NCI-H146 (cell line): ENCODE data around the gene HPCAL1.
A peak's percentile ranks its signal among the peaks of the same experiment; 100 is the strongest.
"Not testable (repeated sequence)": the region's sequence is repeated elsewhere in the genome, so short reads cannot be mapped to it uniquely, and the experiment has no call there.

Source experiments
- DNase-seq: peaks from one replicate; lab custom pipeline; 2025; lab: John Stamatoyannopoulos, UW

The HPCAL1 gene

DNA sequence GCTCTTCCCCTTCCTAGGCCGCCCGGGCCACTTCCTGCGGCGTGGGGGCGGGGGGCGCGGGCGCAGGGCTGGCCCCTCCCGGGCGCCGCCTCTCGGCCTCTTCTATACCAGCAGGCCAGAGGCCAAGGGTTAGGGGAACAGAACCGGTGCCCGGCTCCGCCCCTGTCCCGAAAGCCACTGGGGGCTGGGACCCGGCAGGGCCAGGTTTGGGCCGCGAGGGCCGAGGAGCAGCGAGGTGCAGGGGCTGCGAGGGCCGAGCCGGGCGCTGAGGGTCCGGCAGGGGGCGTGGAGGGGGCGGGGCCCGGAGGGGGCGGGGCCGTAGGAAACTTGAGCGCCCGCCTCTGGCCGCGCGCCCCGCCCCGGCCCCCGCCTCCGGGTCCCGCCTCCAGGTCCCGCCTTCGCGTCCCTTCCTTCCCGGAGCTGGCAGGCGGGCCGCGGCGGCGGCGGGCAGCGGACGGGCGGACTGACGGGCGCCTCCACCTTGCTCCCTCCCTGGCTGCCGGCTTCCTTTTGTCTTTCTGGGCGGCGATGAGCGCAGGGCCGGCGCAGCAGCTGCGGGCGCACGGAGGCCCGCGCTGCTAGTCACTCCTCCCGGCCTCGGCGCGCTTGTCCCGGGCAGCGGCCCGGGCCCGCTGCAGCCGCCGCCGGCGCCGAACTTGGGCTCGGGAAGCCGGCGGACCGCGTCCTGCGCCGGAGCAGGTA, at the start of gene HPCAL1:
TSS of gene HPCAL1 (plus strand) at position 426 of the 702 bp plus-strand sequence. CDS start 116,854 bp downstream, outside the sequence.
- peak; percentile 92 for DNase-seq

DNA sequence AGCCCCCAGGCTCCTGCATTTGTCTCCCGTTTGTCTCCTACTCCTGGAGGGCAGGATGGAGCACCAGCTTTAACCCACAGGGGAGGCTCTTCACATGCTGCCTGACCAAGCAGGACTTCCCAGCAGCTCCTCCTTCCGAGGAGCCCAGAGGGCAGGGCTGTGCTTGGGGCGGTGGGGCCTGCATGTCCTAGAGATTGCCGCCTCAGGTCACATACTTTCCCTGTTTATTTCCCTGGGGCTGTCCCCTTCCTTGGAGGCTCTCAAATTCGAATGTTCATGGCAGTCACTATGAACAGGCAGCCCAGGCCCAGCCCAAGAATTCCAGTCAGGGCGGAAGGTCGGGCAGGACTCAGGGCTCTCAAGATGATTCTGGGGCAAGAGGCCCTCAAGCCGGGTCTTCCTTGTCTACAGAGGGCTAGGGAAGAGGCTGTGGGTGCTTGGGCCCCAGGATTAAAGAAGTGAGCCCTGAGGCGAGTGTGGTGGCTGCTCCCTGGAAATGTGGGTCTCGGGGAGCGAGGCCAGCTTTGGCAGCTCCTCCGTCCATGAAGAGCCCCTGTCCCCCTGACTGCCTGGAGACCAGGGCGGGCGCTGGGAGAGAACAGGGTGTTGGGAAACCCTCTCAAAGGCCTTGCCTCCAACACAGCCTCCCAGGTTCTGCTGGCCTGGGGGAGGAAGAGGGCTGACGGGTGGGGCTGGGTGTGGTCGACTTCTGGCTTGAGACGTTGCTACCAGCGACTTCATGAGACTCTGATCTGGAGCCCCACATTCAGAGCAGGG, 48.9 kb upstream of the HPCAL1 start:
- DNase-seq = no peak

DNA sequence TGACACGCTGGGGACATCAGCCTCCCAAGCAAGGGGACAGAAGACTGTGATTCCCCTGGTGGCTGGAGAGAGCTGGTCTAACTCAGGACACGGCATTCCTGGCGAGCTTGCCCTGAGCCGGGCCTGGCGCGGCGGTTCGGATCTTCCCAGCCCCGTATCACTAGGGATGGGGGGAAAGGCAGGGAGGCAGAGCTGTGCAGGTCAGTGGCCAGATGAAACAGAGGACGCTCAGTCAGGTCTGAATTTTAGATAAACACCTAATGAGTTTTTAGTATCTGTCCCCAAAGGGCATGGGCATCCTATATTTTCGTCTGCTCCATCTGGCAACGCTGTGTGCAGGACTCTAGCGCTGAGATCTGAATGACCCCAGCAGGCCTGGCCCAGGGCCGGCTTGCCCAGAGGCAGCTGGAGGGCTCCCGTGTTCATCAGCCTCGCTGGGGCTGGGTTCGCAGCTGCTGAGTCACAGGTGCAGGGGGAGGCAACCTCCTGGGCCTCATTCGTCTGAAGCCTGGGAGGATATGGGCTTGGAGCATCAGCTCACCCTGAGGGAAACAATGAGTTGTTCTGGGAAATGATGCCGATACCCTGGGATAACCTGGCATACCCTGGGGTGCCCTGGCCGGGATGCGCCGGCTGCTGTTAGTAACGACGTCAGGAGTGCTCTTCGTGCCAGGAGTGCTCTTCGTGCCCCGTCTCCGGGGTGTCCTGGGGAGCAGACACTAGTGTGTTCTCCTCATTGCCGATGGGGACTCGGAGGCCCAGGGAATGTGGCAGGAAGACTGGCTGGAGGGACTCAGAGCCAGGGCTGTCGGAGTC, 48.1 kb upstream of the HPCAL1 start:
- DNase-seq = no peak

DNA sequence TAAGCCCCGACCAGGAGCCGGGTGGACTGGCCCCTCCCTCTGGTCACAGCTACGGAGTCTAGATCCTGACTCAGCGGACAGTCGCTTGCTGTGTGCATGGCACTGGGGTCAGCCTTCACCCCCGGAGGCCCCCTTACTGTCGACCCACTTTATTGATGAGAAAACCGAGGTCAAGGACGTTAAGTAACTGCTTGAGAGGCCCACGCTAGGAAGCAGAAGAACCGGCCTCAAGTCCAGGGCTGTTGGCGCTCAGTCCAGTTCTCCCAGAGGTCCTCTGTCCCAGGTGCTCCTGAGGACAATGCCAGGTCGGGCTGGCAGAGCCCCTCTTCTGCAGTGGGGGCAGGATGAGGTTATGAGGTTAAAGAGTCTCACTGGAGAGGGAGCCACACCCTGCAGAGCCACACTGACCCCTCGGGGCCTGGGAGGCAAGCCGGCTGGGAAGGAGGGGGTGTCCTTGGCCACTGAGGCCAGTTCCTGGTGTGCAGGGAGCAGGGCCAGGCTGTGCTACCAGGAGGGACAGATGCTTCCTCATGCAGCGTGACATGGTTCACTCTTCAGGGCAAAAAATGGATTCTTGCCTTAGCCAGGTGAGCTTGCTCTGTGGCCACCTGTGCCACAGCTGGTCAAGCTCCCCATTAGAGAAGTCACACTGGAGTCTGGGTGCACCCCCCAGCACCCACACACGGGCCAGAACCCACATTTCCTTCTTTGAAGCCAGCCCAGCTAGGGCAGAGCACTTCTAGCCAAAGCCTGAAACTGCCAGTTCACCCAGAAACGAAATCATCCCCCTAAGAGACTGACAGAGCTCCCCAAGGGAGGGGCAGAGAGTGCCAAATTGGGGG, 47.3 kb upstream of the HPCAL1 start:
- DNase-seq = no peak

DNA sequence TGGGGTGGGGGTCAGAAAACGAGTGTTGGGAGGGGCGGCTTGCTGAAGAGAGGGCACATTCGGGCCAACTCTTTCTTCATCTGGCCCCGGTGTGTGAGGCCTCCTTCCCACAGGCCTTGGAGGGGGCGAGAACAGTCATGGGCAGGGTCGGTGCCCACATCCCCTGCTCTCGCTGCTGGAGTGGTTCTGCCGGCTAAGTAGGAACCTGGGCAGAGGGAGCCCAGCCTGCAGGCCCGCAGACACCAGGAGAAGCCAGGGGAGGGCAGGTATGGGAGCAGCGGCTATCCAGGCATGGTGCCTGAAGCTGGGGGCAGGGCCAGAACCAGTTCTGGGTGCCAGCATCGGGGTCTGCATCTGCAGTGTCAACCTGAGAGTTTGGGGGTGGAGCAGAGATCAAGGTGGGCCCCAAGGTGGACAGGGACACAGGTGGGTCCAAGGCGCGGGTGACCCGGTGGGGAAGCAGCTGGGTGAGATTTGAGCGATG, 46.6 kb upstream of the HPCAL1 start:
- DNase-seq = no peak

DNA sequence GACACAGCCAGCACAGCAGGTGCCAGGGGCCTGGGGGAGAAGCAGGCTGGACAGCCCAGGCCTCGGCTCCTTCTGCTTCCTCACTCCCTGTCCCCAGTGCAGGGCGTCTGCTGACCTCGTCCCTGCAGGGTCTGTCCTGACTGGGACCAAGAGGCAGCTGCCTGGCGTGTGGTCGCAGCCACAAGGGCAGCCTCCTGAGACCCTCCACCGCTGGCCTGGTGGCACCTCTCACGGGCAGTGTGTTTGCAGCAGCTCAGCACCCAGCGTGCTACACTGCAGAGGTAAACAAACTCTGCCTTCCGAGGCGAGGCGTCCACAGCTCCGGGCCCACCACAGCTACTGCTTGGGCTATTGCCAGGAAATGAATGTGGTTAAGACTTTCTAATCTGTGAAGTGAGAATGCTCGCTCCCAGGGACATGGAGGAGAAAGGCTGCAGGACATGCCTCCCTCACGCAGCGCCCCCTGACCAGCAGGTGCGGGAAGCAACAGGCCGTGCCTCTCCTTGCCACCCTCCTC, 46.1 kb upstream of the HPCAL1 start:
- DNase-seq = no peak

DNA sequence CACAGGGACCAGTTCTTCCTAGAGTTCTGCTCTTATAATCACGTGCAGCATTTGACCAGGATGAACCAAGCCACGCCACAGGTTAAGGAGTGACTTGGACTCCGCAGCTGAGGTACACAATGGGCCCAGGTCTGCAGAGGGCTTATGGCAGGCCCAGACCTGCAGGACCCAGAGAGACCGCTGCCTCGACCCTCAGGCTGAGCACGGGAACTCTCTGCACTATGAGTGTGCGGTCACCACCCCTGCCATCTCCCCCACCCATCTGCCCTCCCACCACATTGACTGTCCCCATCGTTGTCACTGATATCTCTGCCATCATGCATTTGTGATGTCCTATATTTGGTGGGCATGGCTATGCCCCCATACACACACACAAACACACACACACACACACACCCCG, 45.7 kb upstream of the HPCAL1 start:
- no peak for DNase-seq

DNA sequence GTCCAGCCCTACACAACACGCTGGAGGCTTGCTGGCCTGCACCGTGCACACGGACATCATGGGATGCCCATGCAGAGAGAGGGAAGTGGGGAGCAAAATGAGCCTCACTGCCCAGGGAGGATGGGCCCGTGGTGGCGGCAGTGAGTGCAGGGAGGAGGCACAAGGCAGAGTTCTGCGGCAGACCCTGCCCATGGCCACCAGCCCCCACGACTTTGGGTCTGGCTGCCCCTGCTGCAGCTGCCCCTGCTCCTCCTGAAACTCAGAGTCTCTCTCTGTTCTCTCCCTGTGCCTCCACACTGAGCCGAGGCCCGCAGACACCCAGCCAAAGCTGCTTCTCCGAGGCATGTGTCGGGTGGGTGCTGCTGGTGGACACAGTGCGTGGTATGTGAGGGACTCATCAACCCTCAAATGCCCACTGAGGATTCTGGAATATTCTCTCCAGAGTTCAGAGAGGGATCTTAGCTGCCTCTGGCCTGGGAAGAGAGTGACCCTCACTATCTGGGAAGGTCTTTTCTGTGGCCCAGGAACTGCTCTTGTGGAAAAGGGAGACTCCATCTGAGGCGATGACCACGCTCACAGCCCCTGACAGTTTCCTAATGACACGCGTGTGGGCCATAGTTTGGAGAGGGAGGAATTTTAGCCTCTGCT, 45.1 kb upstream of the HPCAL1 start:
- DNase-seq = no peak

DNA sequence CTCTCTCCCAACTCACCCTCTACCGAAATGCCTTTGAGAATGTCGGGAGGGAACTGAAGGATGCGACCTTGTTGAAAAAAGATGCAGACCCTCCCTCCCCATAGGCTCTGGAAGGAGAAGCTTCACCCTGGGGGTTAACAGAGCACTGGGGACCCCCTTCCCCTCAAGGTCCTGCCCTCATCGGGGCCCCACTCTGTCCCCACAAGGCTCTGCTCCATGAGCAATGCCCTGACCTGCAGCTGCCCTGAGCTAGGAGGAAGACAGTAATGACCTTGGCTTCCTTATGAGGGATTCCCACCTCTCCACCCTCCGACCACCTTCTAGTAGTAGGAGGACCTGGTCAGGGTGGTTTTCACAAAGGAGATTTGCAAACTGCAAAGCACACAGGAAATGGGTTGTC, 44.4 kb upstream of the HPCAL1 start:
- no peak for DNase-seq

DNA sequence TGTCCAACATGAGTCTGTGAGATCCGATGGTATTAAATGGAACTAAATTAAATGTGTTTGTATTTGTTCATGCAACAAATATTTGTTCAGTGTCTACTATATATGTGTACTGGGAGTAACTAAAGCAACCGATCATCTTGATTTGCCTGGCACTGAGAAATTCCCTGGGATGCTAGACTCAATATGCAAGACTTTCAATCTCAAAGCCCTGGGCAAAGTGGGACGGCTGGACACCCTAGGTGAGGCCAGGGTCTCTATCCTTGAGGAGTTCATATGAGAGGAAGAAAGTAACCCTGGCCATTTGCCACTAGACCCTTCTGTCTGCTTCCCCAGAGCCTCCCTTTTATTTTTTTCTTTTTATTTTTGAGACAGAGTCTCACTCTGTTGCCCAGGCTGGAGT, 44.0 kb upstream of the HPCAL1 start:
- no peak for DNase-seq

DNA sequence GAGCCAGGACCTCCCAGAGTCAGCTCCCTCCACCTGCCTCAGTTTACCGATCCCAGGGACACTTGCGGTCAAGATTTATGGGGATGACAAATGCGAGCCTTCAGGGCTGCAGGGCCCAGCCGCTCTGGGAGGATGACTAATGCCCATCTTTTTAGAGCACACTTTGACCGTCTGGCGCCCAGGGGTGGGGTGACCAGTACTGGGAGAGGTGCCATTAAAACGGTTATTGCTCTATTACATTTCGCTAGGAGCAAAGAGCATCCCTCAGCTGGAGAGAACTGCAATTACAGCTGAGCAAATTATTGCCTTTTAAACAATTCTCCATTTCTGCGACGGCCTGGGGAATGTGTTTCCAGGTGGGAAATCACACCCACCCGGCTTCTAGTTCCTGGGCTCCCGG, 42.6 kb upstream of the HPCAL1 start:
- peak; percentile 37 for DNase-seq

DNA sequence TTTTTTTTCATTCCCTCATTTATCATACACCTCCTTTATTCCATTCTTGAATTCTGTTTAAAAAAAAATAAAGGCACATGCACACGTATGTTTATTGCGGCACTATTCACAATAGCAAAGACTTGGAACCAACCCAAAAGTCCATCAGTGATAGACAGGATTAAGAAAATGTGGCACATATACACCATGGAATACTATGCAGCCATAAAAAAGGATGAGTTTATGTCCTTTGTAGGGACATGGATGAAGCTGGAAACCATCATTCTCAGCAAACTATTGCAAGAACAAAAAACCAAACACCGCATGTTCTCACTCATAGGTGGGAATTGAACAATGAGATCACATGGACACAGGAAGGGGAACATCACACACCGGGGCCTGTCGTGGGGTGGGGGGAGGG, 39.2 kb upstream of the HPCAL1 start:
- DNase-seq = not testable (repeated sequence)

DNA sequence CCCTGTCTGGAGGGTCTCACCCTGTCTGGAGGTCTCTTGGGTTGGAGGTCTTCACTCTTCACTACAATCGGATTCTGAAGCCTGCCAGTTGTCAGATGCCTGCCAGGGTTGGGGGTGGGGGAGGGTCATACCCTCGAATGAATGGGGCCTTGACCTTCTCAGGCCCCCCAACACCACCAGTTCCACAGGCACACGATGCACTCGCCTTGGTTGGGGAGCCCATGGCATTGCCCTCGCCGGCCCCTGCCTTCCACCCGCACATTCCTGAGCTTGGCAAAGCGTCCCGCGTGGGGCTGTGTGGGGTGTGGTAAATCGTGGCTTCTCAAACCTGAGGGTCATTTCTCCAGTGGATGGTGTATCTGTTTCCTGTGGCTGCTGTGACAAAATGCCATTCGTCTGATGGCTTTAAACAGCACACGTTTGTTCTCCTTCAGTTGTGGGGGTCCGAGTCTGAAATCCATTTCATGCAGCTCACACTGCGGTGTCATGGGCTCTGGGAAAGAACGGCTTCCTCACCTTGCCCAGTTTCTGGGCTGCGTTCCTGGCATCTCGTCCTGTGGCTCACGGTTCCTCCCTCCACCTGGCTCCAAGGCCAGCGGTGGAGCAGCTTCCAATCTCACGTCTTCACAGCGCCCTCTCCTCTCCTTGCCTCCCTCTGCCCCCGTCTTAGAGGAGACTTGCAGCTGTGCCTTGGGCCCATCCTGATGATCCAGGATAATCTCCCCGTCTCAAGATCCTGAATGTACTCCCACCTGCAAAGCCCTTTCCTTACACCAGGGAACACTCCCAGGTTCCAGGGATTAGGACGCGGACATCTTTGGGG, 38.0 kb upstream of the HPCAL1 start:
- no peak for DNase-seq

DNA sequence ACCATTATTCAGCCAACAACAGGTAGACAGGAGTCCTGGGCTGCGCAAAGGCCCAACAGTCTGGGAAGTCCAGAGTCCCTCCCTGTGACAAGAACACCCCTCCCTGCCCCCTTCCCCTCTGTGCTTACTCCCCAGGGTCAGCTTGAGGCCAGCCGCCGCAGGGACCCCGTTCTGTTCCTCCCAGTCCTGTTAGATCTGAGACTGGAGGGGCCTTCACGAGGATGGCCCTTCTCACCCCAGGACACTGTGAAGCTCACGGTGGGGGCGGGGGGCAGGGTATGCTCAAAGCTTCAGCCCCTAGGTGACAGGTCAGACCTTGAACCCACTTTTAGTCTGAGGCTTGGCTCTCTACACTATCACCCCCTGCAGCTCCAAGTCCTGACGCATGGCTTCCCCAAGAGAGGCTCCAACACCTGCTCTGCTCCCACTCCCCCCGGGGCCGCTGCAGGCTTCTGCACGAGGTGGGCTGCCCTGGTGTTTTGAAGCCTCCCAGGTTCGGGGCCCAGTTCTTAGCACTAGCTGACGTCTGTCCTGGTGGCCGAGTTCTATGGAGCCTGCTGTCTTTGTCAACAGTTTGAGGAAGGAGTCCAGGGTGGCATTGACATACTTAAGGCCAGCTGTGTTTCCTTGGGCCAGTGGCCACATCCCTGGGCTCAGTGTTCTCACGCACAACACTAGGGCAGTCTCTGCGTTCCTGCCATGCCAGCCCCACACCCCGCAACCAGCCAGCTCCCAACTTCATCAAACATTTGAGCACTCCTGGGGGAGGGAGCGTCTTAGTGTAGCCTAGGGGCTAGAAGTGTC, 37.2 kb upstream of the HPCAL1 start:
- DNase-seq = no peak

DNA sequence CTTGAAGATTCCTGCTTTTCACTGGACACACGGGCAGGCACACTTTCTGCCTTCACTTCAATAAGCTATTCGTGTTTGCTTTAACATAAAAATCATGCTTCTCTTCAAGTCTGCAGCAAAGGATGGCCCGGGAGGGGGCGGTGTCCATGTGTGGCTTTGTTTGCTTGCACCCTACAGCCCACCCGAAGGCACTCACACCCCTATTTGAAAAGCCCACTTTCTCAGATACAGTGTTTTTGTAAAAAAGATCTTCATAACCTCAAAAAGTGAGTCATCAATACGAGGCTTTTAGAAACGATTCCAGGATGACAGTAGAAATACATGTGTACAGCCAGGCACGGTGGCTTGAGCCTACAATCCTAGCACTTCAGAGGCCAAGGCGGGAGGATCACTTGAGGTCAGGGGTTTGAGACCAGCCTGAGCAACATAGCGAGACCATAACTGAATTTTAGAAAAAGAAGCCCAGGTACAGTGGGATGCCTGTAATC, 36.5 kb upstream of the HPCAL1 start:
- DNase-seq = no peak

DNA sequence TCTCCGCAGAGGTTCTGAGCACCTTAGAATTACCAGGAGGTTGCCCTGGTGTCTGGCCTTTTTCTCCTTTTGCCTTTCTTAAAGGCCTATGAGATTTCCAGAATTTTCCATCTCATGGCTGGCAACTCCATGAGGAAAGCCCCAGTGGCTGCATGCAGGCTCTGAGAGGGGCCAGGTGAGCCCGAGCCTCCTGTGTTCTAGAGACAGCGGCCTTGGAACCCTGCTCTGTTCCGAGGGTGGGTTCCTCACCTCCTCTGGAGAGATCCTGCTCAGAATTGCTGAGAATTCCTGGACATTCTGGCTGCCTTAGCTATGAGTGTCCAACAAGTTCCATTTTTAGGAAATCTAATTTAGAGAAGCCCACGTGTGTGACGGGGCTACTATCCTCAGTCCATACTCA, 35.7 kb upstream of the HPCAL1 start:
- DNase-seq = no peak

DNA sequence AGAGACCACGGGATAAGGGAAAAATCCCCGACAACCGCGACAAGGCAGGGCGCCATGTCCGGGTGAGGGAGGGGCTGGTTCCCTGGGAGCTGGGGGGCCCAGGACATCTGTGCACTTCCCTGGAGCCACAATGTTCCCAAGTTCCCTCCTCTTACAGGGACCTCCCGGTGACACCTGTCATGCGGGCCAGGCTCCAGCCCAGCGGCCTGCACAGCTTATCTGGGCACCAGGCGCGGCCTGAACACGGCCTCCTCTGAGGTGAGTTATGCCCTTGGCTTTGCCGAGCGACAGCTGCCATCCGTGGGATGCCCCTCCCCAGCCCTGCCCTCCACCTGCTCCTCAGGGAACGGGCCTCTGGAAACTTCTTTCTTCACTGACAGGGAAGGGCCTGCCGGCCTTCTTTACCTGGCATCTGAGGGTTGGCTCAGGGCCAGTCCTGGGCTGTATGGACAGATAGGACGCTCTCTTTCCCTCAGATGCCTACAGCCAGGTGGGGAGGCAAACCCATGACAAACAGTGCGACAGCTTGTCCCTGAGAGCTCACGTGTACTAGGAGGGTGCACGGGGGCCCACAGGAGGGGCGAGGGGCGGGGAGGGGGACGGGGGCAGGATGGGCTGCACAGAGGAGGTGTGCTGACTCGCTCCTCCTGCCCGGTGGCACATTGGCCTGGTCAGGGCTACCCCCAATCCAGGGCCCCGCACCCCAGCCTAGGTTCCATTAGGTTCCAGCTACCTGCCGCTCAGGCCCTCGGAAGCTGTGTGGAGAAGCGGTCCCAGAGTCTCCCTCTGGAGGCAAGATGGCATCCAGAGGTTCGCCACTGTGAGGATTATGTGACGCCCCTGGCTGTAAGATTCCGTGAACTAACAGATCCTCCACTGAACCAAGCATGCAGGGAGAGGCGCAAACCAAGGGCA, 34.9 kb upstream of the HPCAL1 start:
- DNase-seq = no peak

DNA sequence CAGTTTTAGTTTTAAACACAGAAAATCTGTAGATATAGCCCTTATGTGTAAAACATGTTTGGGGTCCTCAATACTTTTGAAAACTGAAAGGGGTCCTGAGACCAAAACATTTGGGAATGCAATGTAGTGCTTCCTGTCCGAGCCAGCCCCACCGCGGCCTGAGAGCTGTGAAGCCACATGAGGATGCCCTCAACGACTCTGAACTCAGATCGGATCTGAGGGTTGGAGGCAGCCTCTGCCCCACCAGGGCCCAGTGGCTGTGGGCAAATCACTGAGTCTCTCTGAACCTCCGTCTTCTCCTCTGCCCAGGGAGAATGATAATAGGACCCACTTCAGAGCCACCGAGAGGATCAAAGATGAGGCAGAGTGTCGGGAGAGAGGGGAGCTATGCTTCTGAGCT, 33.4 kb upstream of the HPCAL1 start:
- DNase-seq = no peak
